Psoas muscle (tissue), 8 donors: ENCODE measurements around the gene ADAT3. TPM values are rescaled to one million over a fixed set of nuclear protein-coding genes. Genes with fewer than 3 reads are reported as not detected.

ENCODE experiments used
- ATAC-seq, 4 donors: fragments of 200-7000 bp; cut with Tn5 transposase; one replicate each; pipeline ENCODE4 v1.9.1; 2020; ENCODE audit warnings: moderate library complexity in 3 of 4, mild to moderate bottlenecking in 2 of 4
- DNase-seq, 2 donors: peaks; one replicate each; pipeline ENCODE4 v3.0.0-alpha.2; 2020
- H3K27ac ChIP-seq: fragments of 200-600 bp; one replicate; pipeline ENCODE4 v1.8.0; 2022
- H3K27me3 ChIP-seq, 3 donors: fragments of 200-600 bp in 1 of 3; one replicate each; pipeline versions ENCODE4 v1.6.1 to v1.8.0; 2013 to 2022; ENCODE audit warnings: low read length in 2 of 3, mild to moderate bottlenecking in 2 of 3, moderate library complexity in 1 of 3; ENCODE audit not compliant: insufficient read depth in 3 of 3
- H3K36me3 ChIP-seq, 2 donors: fragments of 200-600 bp in 1 of 2; one replicate each; pipeline versions ENCODE4 v1.6.1 to v1.8.0; 2013 to 2022; ENCODE audit warnings: low read depth in 1 of 2, mild to moderate bottlenecking in 1 of 2, moderate library complexity in 1 of 2; ENCODE audit not compliant: insufficient read depth in 1 of 2
- H3K4me1 ChIP-seq: fragments of 200-600 bp; one replicate; pipeline ENCODE4 v1.8.0; 2022
- H3K4me3 ChIP-seq: fragments of 200-600 bp; one replicate; pipeline ENCODE4 v1.8.0; 2022; ENCODE audit warnings: mild to moderate bottlenecking
- H3K9me3 ChIP-seq: fragments of 200-600 bp; one replicate; pipeline ENCODE4 v1.8.0; 2022
- WGBS, 3 donors: extraction: QIAGEN DNeasy Blood & Tissue Kit; methylation state at CpG; one replicate each; pipeline versions ENCODE4 v1.1.6 to v1.1.7; 2013; 5-methylcytosine and 5-hydroxymethylcytosine counted together
- intact Hi-C, 2 donors: fragments of 100-400 bp; cut with DNase I; formaldehyde crosslinking; loops; one replicate each; pipeline versions ENCODE4 v1.11.0 to v1.14.2; 2022
- polyA plus RNA-seq, 3 donors: library from polyadenylated mRNA; stranded (reverse); fragments of 200-250 nt; gene quantifications; one replicate each; pipeline ENCODE4 v1.2.3, GENCODE V29; 2013
- total RNA-seq, 4 donors: library from RNA; stranded (reverse); fragmentation: NEBNext Ultra II Directional in 2 of 4; extraction: Animal tissue kit (Norgen Biotek cat#: 25700) in 2 of 4; gene quantifications; one replicate each; pipeline versions ENCODE4 v1.2.1 to v1.2.4, GENCODE V29; 2021 to 2023
- TF ChIP-seq, protein P1 (sequence below): fragments of 200-600 bp; IDR thresholded peaks from one replicate; pipeline ENCODE4 v1.8.0; 2022; ENCODE audit warnings: antibody characterized with exemption
- donor health status: healthy with polysubstance abuse.
- donor health status: DM: no; HTN: no; CAD: no; lungs with moderate emphysema.
- donor health status: Bipolar disorder and iron deficiency.
- donor health status: healthy.
- donor health status: DM: yes; HTN: yes; CAD: no.
- donor health status: DM: no; HTN: no; CAD: no.
- donor health status: DM: no; HTN: no; CAD: no.
- donor health status: DM: yes; HTN: yes; CAD: no.

The ADAT3 gene
- total and polyA plus RNA-seq, 7 donors, result 1.4 to 7.2 (median 2.2) TPM

DNA sequence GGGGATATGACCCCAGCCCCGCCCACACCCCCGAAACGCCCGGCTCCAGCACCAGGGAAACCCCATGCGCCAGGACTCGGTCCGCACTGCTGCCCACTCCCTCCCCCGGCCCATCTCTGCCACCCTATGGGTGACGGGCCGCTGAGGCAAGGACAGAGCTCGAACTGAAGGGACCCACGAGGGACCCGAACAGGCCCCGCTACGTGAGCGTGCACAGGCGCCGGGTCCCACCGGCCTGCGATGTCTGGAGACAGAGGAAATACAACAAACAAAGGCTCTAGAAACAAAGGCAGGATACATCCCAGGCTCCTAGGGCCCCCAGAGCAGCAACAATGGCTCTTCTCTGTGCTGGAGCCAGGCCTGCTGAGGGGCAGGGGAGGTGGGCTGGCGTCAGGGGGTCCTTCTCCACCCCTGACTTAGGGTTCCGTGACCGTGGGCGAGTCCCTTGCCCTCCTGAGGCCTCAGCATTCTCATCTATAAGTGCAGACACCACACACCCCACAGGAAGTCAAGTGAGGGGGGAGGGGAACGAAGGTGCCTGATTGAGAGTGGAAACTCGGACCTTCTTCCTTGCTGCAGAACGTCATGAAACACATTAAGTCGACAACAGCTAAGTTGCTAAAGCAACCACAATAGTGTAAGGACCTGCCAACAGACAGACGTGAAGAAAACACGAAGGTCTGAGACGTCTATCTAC lies 23.0 kb upstream of the ADAT3 start:
- H3K36me3 ChIP-seq, result peaks cover 0 to 2% of the 10 kb centered on the region in 2 donors
- no peaks in the 10 kb centered on the region for H3K27me3 ChIP-seq
- DNase-seq (no peak), ATAC-seq (no peak)
- WGBS, 3 donors, result 69 to 73% (median 70%) methylated on average over 28 to 31 of the region's 31 CpGs
- TF ChIP-seq, protein P1, sequence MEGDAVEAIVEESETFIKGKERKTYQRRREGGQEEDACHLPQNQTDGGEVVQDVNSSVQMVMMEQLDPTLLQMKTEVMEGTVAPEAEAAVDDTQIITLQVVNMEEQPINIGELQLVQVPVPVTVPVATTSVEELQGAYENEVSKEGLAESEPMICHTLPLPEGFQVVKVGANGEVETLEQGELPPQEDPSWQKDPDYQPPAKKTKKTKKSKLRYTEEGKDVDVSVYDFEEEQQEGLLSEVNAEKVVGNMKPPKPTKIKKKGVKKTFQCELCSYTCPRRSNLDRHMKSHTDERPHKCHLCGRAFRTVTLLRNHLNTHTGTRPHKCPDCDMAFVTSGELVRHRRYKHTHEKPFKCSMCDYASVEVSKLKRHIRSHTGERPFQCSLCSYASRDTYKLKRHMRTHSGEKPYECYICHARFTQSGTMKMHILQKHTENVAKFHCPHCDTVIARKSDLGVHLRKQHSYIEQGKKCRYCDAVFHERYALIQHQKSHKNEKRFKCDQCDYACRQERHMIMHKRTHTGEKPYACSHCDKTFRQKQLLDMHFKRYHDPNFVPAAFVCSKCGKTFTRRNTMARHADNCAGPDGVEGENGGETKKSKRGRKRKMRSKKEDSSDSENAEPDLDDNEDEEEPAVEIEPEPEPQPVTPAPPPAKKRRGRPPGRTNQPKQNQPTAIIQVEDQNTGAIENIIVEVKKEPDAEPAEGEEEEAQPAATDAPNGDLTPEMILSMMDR, result no peak
- H3K4me1 ChIP-seq, result peaks cover 28% of the 10 kb centered on the region
- H3K27ac ChIP-seq, result peak overlapping the region; percentile 84
- intact Hi-C loops, result no loop called here
- H3K4me3 ChIP-seq, result peak overlapping the region; percentile 97
- H3K9me3 ChIP-seq, result no peaks in the 10 kb centered on the region

DNA sequence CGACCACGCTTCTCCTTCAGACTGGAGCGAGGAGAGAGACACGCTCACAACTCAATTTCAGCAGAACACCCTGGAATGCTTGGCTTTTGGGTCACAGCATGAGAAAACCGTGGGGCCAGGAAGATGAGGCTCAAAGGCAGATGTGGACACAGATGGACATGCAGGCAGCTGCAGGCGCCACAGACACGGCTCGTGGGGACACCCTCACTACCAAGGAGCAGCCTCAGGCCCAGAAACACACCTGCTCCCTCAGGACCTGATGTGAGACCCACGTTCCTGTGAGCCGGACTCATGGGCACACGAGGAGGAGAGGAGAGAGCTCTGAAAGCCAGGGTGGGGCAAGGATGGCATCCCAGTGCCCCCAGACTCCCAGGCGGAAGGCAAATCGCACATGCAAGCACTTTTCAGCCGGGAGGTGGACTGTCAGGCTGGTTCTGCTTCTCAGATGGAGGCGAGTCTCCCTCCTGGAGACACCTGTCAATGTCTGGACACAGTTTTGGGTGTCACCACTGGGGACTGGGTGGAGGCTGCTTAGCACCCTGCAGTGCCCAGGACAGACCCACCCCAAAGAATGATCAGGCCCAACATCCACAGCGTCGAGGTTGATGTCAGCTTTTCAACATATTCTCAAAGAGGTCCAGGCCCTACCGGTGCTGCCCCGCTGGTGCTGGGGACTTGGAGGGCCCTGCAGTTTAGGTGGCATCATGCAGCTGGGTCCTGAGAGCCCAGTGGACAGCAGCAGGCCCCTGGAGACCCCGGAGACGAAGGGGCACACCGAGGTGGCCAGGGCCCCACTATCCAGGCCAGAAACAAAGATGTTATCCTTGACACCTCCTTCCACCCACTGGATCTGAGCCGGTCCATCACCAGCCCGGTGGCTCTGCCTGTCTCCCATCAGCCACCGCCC lies 22.2 kb upstream of the ADAT3 start:
- DNase-seq (no peak), ATAC-seq (no peak)
- H3K4me3 ChIP-seq, result peak overlapping the region; percentile 97
- H3K27ac ChIP-seq, result peak overlapping the region; percentile 84
- TF ChIP-seq, protein P1, result no peak
- intact Hi-C loops, result no loop called here
- H3K36me3 ChIP-seq, result peaks cover 0 to 2% of the 10 kb centered on the region in 2 donors
- WGBS, 3 donors, result 54 to 64% (median 60%) methylated on average over 25 of the region's 25 CpGs
- H3K4me1 ChIP-seq, result peaks cover 28% of the 10 kb centered on the region
- H3K9me3 ChIP-seq, result no peaks in the 10 kb centered on the region
- no peaks in the 10 kb centered on the region for H3K27me3 ChIP-seq

GRCh38 chr19:1883784-1884183 lies 21.4 kb upstream of the ADAT3 start:
- ATAC-seq (no peak), DNase-seq (no peak)
- H3K27me3 ChIP-seq, result no peaks in the 10 kb centered on the region
- intact Hi-C loops, result no loop called here
- TF ChIP-seq, protein P1, result no peak
- peak overlapping the region; percentile 84 for H3K27ac ChIP-seq
- 24 to 36% (median 26%) methylated on average over 8 of the region's 8 CpGs for WGBS, 3 donors
- H3K4me1 ChIP-seq, result peaks cover 28% of the 10 kb centered on the region
- H3K36me3 ChIP-seq, result peaks cover 0 to 2% of the 10 kb centered on the region in 2 donors
- peak overlapping the region; percentile 97 for H3K4me3 ChIP-seq
- H3K9me3 ChIP-seq, result no peaks in the 10 kb centered on the region

GRCh38 chr19:1884291-1884718 lies 20.9 kb upstream of the ADAT3 start:
- peak overlapping the region; percentile 97 for H3K4me3 ChIP-seq
- DNase-seq (no peak), ATAC-seq (peak in 1 of 4 donors; percentile 11)
- no peaks in the 10 kb centered on the region for H3K27me3 ChIP-seq
- no peaks in the 10 kb centered on the region for H3K36me3 ChIP-seq
- WGBS, 3 donors, result 6 to 7% (median 7%) methylated on average over 11 of the region's 11 CpGs
- intact Hi-C loops, result no loop called here
- peak overlapping the region; percentile 84 for H3K27ac ChIP-seq
- peaks cover 28% of the 10 kb centered on the region for H3K4me1 ChIP-seq
- no peaks in the 10 kb centered on the region for H3K9me3 ChIP-seq
- TF ChIP-seq, protein P1, result no peak
